Measurements from ENCODE around the gene HS2ST1. TPM values are rescaled to one million over a fixed set of nuclear protein-coding genes. Genes with fewer than 3 reads are reported as not detected.
"Not testable (repeated sequence)": the region's sequence is repeated elsewhere in the genome, so short reads cannot be mapped to it uniquely, and the experiment has no call there.

HS2ST1 gene
- polyA plus RNA-seq, 3 donors, result 2.6 to 6.0 (median 4.2) TPM

DNA sequence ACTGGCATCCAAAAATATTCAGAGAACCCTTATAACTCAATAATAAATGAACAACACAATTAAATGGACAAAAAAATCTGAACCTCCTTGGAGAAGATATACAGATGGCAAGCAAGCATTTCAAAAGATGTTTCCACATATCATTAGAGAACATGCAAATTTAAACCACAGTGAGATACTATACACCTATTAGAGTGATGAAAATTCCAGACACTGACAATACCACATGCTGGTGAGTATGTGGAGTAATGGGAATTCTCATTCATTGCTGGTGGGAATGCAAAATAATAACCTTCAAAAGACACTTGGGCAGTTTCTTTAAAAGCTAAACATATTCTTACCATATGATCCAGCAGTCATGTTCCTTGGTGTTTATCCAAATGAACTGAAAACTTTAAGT lies 46.1 kb downstream of the HS2ST1 start:
- intact Hi-C loops (cut with micrococcal nuclease), result no loop called here
- H3K36me3 Mint-ChIP-seq, result peaks cover 0 to 3% of the 10 kb centered on the region in 2 donors
- H3K4me2 ChIP-seq (replicated peaks; ENCODE audit: extremely low read depth, low read length, poor library complexity, severe bottlenecking), result no peak overlapping the region
- no peak overlapping the region for H3K4me3 ChIP-seq (replicated peaks in 1 of 3; ENCODE audit: low read depth in 2 of 3, low read length in 3 of 3)
- no peak overlapping the region for H3K4me3 Mint-ChIP-seq
- H3K9ac ChIP-seq (ENCODE audit: insufficient read depth, low read length, poor library complexity, severe bottlenecking), result no peak overlapping the region
- no peak overlapping the region for H2AFZ ChIP-seq (ENCODE audit: insufficient read depth, low read depth, low read length, poor library complexity, severe bottlenecking)
- H3K27ac ChIP-seq (ENCODE audit: low read depth in 1 of 2, low read length in 2 of 2), result no peak overlapping the region
- H3K9me3 Mint-ChIP-seq, result peaks cover 3 to 9% (median 7%) of the 10 kb centered on the region in 7 donors
- no peak for DNase-seq
- TF ChIP-seq, protein P1, sequence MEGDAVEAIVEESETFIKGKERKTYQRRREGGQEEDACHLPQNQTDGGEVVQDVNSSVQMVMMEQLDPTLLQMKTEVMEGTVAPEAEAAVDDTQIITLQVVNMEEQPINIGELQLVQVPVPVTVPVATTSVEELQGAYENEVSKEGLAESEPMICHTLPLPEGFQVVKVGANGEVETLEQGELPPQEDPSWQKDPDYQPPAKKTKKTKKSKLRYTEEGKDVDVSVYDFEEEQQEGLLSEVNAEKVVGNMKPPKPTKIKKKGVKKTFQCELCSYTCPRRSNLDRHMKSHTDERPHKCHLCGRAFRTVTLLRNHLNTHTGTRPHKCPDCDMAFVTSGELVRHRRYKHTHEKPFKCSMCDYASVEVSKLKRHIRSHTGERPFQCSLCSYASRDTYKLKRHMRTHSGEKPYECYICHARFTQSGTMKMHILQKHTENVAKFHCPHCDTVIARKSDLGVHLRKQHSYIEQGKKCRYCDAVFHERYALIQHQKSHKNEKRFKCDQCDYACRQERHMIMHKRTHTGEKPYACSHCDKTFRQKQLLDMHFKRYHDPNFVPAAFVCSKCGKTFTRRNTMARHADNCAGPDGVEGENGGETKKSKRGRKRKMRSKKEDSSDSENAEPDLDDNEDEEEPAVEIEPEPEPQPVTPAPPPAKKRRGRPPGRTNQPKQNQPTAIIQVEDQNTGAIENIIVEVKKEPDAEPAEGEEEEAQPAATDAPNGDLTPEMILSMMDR (IDR thresholded peaks at IDR 0.05), result no peak
- H3K79me2 ChIP-seq (ENCODE audit: insufficient read depth, low read length), result no peaks in the 10 kb centered on the region
- H4K20me1 ChIP-seq (ENCODE audit: insufficient read depth, low read length), result no peaks in the 10 kb centered on the region
- H3K27me3 Mint-ChIP-seq (ENCODE audit: low read depth in 3 of 3), result peaks cover 0 to 1% (median 0%) of the 10 kb centered on the region in 3 donors
- peaks cover 5% of the 10 kb centered on the region for H3K4me1 Mint-ChIP-seq
- H3K27me3 ChIP-seq (ENCODE audit: control insufficient read depth in 2 of 2, insufficient read depth in 2 of 2, low read length in 2 of 2), result no peaks in the 10 kb centered on the region
- H3K9me3 ChIP-seq (replicated peaks in 1 of 2; ENCODE audit: control insufficient read depth in 1 of 2, insufficient read depth in 1 of 2, low read length in 2 of 2), result no peaks in the 10 kb centered on the region
- H3K27ac Mint-ChIP-seq, result no peak overlapping the region
- H3K4me1 ChIP-seq (ENCODE audit: control insufficient read depth in 1 of 2, insufficient read depth in 2 of 2, low read length in 2 of 2), result no peaks in the 10 kb centered on the region
- no peaks in the 10 kb centered on the region for H3K36me3 ChIP-seq (replicated peaks in 1 of 2; ENCODE audit: control insufficient read depth in 1 of 2, insufficient read depth in 2 of 2, low read length in 2 of 2)

DNA sequence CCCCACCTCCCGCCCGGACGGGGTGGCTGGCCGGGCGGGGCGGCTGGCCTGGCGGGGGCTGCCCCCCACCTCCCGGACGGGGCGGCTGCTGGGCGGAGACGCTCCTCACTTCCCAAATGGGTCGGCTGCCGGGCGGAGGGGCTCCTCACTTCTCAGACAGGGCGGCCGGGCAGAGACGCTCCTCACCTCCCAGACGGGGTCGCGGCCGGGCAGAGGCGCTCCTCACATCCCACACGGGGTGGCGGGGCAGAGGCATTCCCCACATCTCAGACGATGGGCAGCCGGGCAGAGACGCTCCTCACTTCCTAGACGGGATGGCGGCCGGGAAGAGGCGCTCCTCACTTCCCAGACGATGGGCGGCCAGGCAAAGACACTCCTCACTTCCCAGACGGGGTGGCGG lies 49.4 kb downstream of the HS2ST1 start:
- 97% methylated on average over 14 of the region's 36 CpGs for WGBS (ENCODE audit: insufficient coverage)
- H3K9ac ChIP-seq (ENCODE audit: insufficient read depth, low read length, poor library complexity, severe bottlenecking); H3K4me3 ChIP-seq (replicated peaks in 1 of 3; ENCODE audit: low read depth in 2 of 3, low read length in 3 of 3); DNase-seq; H3K27ac ChIP-seq (ENCODE audit: low read depth in 1 of 2, low read length in 2 of 2); H3K27me3 Mint-ChIP-seq (ENCODE audit: low read depth in 3 of 3); H3K36me3 ChIP-seq (replicated peaks in 1 of 2; ENCODE audit: control insufficient read depth in 1 of 2, insufficient read depth in 2 of 2, low read length in 2 of 2); H3K27me3 ChIP-seq (ENCODE audit: control insufficient read depth in 2 of 2, insufficient read depth in 2 of 2, low read length in 2 of 2); H3K27ac Mint-ChIP-seq; H4K20me1 ChIP-seq (ENCODE audit: insufficient read depth, low read length); H3K36me3 Mint-ChIP-seq; H3K9me3 Mint-ChIP-seq; H3K79me2 ChIP-seq (ENCODE audit: insufficient read depth, low read length); H3K9me3 ChIP-seq (replicated peaks in 1 of 2; ENCODE audit: control insufficient read depth in 1 of 2, insufficient read depth in 1 of 2, low read length in 2 of 2); H2AFZ ChIP-seq (ENCODE audit: insufficient read depth, low read depth, low read length, poor library complexity, severe bottlenecking); intact Hi-C loops (cut with micrococcal nuclease); H3K4me3 Mint-ChIP-seq; H3K4me1 ChIP-seq (ENCODE audit: control insufficient read depth in 1 of 2, insufficient read depth in 2 of 2, low read length in 2 of 2); H3K4me2 ChIP-seq (replicated peaks; ENCODE audit: extremely low read depth, low read length, poor library complexity, severe bottlenecking): not testable (repeated sequence)
- peaks cover 11% of the 10 kb centered on the region for H3K4me1 Mint-ChIP-seq

Data from CD14-positive monocyte (primary cell).